Endodermal cell (in vitro differentiated cells): ENCODE data around the gene WDR38. TPM values are rescaled to one million over a fixed set of nuclear protein-coding genes. Genes with fewer than 3 reads are reported as not detected.

Experiments
- DNase-seq: peaks from one replicate; pipeline ENCODE4 v3.0.0-alpha.2; 2017
- H3K27ac ChIP-seq: 2 replicates; pipeline ENCODE4 v1.5.1; 2013; ENCODE audit warnings: mild to moderate bottlenecking, low read depth, low read length, moderate library complexity
- H3K27me3 ChIP-seq: 2 replicates; pipeline ENCODE4 v1.6.1; 2013; ENCODE audit warnings: mild to moderate bottlenecking, low read length, moderate library complexity; ENCODE audit not compliant: insufficient read depth, control insufficient read depth, poor library complexity, severe bottlenecking
- H3K36me3 ChIP-seq: 2 replicates; pipeline ENCODE4 v1.7.0; 2013; ENCODE audit warnings: mild to moderate bottlenecking, low read length, moderate library complexity; ENCODE audit not compliant: control insufficient read depth, insufficient read depth
- H3K4me1 ChIP-seq: one replicate; pipeline ENCODE4 v1.7.0; 2013; ENCODE audit warnings: low read length; ENCODE audit not compliant: control insufficient read depth, insufficient read depth
- H3K4me3 ChIP-seq: 2 replicates; pipeline ENCODE4 v1.5.1; 2013; ENCODE audit warnings: mild to moderate bottlenecking, low read length, moderate library complexity
- H3K9ac ChIP-seq: 2 replicates; pipeline ENCODE4 v1.6.1; 2013; ENCODE audit warnings: mild to moderate bottlenecking, low read length, moderate library complexity; ENCODE audit not compliant: poor library complexity, severe bottlenecking; ENCODE audit errors: extremely low read depth
- H3K9me3 ChIP-seq: 2 replicates; pipeline ENCODE4 v1.6.1; 2013; ENCODE audit warnings: mild to moderate bottlenecking, low read length, moderate library complexity; ENCODE audit not compliant: control insufficient read depth
- H3K27ac Mint-ChIP-seq: 2 replicates; pipeline ENCODE4 v1.8.0; 2020; ENCODE audit warnings: mixed read lengths
- H3K27me3 Mint-ChIP-seq: 2 replicates; pipeline ENCODE4 v1.8.0; 2021; ENCODE audit warnings: mild to moderate bottlenecking, mixed read lengths; ENCODE audit not compliant: insufficient read depth
- H3K36me3 Mint-ChIP-seq: 2 replicates; pipeline ENCODE4 v1.8.0; 2020; ENCODE audit warnings: low read depth, mixed read lengths
- H3K4me1 Mint-ChIP-seq: 2 replicates; pipeline ENCODE4 v1.8.0; 2020; ENCODE audit warnings: mixed read lengths
- H3K4me3 Mint-ChIP-seq: 2 replicates; pipeline ENCODE4 v1.8.0; 2020; ENCODE audit warnings: mild to moderate bottlenecking, moderate library complexity, mixed read lengths
- H3K9me3 Mint-ChIP-seq: 2 replicates; pipeline ENCODE4 v1.8.0; 2020; ENCODE audit warnings: mild to moderate bottlenecking, mixed read lengths
- WGBS, 2 experiments: methylation state at CpG; one replicate each; pipeline versions ENCODE4 v1.1.5 to v1.1.7; 2013; ENCODE audit warnings: missing lambda C conversion rate in 2 of 2, mixed read lengths in 1 of 2; ENCODE audit not compliant: insufficient coverage in 1 of 2, insufficient read length in 1 of 2; 5-methylcytosine and 5-hydroxymethylcytosine counted together
- total RNA-seq, 2 donors: library from RNA; stranded (reverse); fragmentation: NEBNext Ultra II Directional in 1 of 2; extraction: Animal tissue kit (Norgen Biotek cat#: 25700) in 1 of 2; gene quantifications; 2 replicates in 1 of 2; 3 replicates in 1 of 2; pipeline ENCODE4 v1.2.1, GENCODE V29; 2021
- TF ChIP-seq, protein P1 (sequence below): fragments of 200-600 bp; sonication (generic); conservative IDR thresholded peaks from 2 replicates; pipeline ENCODE4 v1.5.0; 2021; ENCODE audit warnings: antibody characterized with exemption, mild to moderate bottlenecking

WDR38 gene
- total RNA-seq, 2 donors from 2014 or later, result not detected

DNA sequence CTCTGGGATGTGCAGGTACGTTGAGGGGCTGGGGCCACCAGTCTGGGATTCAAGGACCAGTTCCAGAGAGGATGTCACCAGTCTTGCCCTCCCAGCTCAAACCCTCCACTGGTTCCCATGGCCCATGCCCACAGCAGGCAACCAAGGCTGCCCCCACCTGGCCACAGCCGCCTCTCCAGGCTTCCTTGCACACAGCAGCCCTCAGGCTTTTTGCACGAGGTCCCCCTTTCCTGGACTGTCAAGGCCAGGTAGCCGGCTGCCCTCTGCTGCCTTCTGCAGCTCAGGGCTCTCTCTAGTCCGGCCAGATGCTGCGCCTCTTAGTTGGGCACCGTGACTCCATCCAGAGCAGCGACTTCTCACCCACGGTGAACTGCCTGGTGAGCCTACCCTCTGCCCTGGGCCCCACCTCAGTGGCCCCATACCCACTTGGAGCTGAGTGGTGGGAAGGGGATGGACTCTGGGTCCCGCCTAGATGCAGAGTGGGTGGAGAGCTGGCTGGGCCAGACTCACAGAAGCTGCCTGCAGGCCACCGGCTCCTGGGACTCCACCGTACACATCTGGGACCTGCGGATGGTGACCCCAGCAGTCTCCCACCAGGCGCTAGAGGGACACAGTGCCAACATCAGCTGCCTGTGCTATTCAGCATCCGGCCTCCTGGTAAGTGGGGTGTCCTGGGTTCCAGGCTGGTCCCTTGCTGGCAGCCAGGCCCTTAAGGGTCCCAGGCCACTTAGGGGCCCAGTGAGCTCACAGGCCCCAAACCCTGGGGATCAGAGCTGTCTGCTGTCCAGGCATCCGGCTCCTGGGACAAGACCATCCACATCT, 2.9 kb downstream of the WDR38 start:
- 72 to 85% methylated on average over 13 to 16 of the region's 16 CpGs for WGBS, 2 experiments
- no peaks in the 10 kb centered on the region for H3K27me3 ChIP-seq
- H3K4me3 Mint-ChIP-seq, result no peak overlapping the region
- peaks cover 40% of the 10 kb centered on the region for H3K36me3 Mint-ChIP-seq
- H3K4me1 Mint-ChIP-seq, result peaks cover 12% of the 10 kb centered on the region
- peak; percentile 93 for DNase-seq
- H3K4me1 ChIP-seq, result peaks cover 2% of the 10 kb centered on the region
- H3K27ac ChIP-seq, result no peak overlapping the region
- peaks cover 1% of the 10 kb centered on the region for H3K27me3 Mint-ChIP-seq
- H3K9me3 ChIP-seq, result no peaks in the 10 kb centered on the region
- TF ChIP-seq, protein P1, sequence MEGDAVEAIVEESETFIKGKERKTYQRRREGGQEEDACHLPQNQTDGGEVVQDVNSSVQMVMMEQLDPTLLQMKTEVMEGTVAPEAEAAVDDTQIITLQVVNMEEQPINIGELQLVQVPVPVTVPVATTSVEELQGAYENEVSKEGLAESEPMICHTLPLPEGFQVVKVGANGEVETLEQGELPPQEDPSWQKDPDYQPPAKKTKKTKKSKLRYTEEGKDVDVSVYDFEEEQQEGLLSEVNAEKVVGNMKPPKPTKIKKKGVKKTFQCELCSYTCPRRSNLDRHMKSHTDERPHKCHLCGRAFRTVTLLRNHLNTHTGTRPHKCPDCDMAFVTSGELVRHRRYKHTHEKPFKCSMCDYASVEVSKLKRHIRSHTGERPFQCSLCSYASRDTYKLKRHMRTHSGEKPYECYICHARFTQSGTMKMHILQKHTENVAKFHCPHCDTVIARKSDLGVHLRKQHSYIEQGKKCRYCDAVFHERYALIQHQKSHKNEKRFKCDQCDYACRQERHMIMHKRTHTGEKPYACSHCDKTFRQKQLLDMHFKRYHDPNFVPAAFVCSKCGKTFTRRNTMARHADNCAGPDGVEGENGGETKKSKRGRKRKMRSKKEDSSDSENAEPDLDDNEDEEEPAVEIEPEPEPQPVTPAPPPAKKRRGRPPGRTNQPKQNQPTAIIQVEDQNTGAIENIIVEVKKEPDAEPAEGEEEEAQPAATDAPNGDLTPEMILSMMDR, result peak; percentile 78
- no peaks in the 10 kb centered on the region for H3K9me3 Mint-ChIP-seq
- no peak overlapping the region for H3K4me3 ChIP-seq
- H3K36me3 ChIP-seq, result peaks cover 42% of the 10 kb centered on the region
- no peak overlapping the region for H3K9ac ChIP-seq
- peak overlapping the region; percentile 64 for H3K27ac Mint-ChIP-seq

DNA sequence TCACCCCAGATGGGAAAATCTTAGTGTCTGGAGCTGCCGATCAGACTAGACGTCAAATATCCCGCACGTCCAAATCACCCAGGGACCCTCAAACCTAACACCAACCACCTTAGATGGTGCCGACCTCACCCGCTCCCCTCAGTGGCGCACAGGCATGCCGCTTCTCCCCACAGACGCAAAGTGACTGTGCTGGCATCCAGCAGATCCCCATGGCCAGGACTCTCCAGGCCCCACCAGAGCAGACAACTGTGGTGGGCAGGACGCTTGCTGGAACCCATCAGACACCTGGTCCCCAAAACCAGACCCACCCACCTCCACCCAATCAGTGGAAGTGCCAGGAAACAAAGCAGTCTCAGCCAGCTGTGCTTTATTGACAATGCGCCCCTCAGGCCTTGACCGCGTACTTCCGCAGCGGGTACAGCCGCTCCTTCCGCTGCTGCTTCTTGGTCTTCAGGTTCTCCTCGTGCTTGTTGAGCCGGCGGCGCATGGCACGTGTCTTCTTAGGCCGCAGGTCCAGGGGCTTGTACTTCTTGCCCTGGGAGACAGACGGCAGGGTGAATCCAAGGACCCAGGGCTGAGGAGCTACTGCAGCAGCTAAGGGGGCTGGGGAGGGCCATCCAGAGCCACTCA, 4.4 kb downstream of the WDR38 start:
- peaks cover 7% of the 10 kb centered on the region for H3K4me1 Mint-ChIP-seq
- Histone ChIP-seq H3K4me3 (no peak overlapping the region), H3K36me3 (peaks cover 42% of the 10 kb centered on the region), H3K4me1 (peaks cover 2% of the 10 kb centered on the region), H3K27ac (no peak overlapping the region), H3K27me3 (no peaks in the 10 kb centered on the region), H3K9ac (no peak overlapping the region), H3K9me3 (no peaks in the 10 kb centered on the region)
- H3K27ac Mint-ChIP-seq, result peak overlapping the region; percentile 66
- H3K27me3 Mint-ChIP-seq, result peaks cover under 1% of the 10 kb centered on the region
- no peak for DNase-seq
- no peak overlapping the region for H3K4me3 Mint-ChIP-seq
- peaks cover 43% of the 10 kb centered on the region for H3K36me3 Mint-ChIP-seq
- TF ChIP-seq, protein P1, result no peak
- 96% methylated on average over 8 to 24 of the region's 24 CpGs for WGBS, 2 experiments
- no peaks in the 10 kb centered on the region for H3K9me3 Mint-ChIP-seq

DNA sequence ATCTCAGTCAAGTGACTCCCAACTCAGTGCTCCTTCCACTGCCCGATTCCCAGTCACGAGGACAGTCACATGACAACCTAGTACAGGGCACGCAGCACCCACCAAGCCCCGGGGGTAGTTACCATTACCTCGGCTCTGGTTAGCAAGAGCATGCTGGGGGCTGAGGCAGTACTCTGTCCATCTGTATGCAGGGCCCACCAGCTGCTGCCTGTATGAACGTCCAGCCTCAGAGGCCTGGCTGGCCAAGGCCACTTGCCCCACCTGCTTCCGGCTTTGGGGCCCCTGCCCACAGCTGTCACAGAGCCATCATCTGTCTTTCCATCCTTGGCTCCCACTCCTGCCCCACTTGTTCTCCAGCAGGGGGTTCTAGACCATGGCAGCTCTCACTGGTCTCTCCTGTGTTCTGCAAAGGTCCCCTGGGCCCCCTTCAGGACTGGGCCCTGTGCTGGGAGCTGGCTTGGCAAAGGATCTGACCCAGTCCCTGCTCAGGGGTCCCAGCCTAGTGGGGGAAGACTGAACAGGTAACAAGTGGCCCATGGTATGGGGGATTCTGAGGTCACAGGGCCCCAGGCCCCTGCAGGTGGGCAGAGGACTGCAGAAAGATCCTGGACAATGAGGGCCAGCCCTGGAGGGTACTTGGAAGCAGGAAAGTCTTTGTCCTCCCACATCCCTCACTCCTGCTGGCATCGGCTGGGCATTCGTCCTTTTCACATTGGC, 5.2 kb downstream of the WDR38 start:
- Histone ChIP-seq H3K9ac (no peak overlapping the region), H3K9me3 (no peaks in the 10 kb centered on the region), H3K4me3 (no peak overlapping the region), H3K27ac (no peak overlapping the region), H3K36me3 (peaks cover 42% of the 10 kb centered on the region), H3K4me1 (peaks cover 2% of the 10 kb centered on the region), H3K27me3 (no peaks in the 10 kb centered on the region)
- TF ChIP-seq, protein P1, result peak; percentile 34
- H3K4me1 Mint-ChIP-seq, result peaks cover 6% of the 10 kb centered on the region
- no peaks in the 10 kb centered on the region for H3K9me3 Mint-ChIP-seq
- no peak for DNase-seq
- H3K4me3 Mint-ChIP-seq, result peak overlapping the region; percentile 95
- peaks cover 43% of the 10 kb centered on the region for H3K36me3 Mint-ChIP-seq
- no peaks in the 10 kb centered on the region for H3K27me3 Mint-ChIP-seq
- 95 to 96% methylated on average over 7 to 9 of the region's 9 CpGs for WGBS, 2 experiments
- peak overlapping the region; percentile 21 for H3K27ac Mint-ChIP-seq
